ENCODE data around the gene GADD45G. TPM values are rescaled to one million over a fixed set of nuclear protein-coding genes. Genes with fewer than 3 reads are reported as not detected.

Gene GADD45G
- total and polyA plus RNA-seq, 2 experiments from 2014 or later = 12.7 to 24.1 TPM

DNA sequence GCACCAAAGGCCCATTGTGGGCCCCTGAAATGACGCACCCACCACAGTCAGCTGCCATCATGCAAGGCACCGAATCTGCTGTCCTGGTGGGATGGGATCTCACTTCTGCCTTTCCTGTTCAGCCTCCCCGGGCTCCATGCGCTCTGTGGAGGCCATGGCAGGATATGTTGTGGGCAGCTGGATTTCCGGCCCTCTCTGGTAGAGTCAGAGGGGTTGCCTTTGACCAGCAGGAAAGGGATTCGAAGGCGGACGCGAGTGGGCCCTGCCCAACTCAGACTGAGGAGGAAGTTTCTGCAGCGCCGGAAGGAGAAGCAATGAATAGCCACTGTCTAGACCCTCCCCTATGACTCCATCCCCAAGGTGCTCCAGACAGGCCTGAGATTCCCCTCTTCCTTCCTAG lies 35.5 kb downstream of the GADD45G start:
- Histone ChIP-seq H3K27ac (ENCODE audit: low read depth) (no peak overlapping the region), H3K4me3 (no peak overlapping the region), H3K27me3 (ENCODE audit: insufficient read depth) (no peaks in the 10 kb centered on the region), H3K4me1 (ENCODE audit: insufficient read depth) (no peaks in the 10 kb centered on the region), H3K79me2 (replicated peaks; ENCODE audit: insufficient read depth) (no peaks in the 10 kb centered on the region), H4K20me1 (replicated peaks; ENCODE audit: insufficient read depth) (no peaks in the 10 kb centered on the region), H3F3A (replicated peaks; ENCODE audit: low read depth) (no peaks in the 10 kb centered on the region), H3K4me2 (no peak overlapping the region), H2AFZ (no peak overlapping the region), H3K36me3 (ENCODE audit: insufficient read depth) (no peaks in the 10 kb centered on the region), H3K9me2 (ENCODE audit: insufficient read depth) (no peaks in the 10 kb centered on the region)
- H3K27me3 Mint-ChIP-seq (ENCODE audit: insufficient read depth, low read depth, poor library complexity) = peaks cover 14% of the 10 kb centered on the region
- peaks cover 10% of the 10 kb centered on the region; the same call in 2 of the 3 replicates for H3K4me1 Mint-ChIP-seq
- H3K36me3 Mint-ChIP-seq (ENCODE audit: low read depth) = no peaks in the 10 kb centered on the region
- TF ChIP-seq CREB1 (CRISPR knock-in tag; IDR thresholded peaks at IDR 0.05; ENCODE audit: low read depth) = no peak
- TF ChIP-seq, protein P1, sequence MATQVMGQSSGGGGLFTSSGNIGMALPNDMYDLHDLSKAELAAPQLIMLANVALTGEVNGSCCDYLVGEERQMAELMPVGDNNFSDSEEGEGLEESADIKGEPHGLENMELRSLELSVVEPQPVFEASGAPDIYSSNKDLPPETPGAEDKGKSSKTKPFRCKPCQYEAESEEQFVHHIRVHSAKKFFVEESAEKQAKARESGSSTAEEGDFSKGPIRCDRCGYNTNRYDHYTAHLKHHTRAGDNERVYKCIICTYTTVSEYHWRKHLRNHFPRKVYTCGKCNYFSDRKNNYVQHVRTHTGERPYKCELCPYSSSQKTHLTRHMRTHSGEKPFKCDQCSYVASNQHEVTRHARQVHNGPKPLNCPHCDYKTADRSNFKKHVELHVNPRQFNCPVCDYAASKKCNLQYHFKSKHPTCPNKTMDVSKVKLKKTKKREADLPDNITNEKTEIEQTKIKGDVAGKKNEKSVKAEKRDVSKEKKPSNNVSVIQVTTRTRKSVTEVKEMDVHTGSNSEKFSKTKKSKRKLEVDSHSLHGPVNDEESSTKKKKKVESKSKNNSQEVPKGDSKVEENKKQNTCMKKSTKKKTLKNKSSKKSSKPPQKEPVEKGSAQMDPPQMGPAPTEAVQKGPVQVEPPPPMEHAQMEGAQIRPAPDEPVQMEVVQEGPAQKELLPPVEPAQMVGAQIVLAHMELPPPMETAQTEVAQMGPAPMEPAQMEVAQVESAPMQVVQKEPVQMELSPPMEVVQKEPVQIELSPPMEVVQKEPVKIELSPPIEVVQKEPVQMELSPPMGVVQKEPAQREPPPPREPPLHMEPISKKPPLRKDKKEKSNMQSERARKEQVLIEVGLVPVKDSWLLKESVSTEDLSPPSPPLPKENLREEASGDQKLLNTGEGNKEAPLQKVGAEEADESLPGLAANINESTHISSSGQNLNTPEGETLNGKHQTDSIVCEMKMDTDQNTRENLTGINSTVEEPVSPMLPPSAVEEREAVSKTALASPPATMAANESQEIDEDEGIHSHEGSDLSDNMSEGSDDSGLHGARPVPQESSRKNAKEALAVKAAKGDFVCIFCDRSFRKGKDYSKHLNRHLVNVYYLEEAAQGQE (IDR thresholded peaks at IDR 0.05; ENCODE audit: unreplicated experiment) = no peak
- TF ChIP-seq, protein P2, sequence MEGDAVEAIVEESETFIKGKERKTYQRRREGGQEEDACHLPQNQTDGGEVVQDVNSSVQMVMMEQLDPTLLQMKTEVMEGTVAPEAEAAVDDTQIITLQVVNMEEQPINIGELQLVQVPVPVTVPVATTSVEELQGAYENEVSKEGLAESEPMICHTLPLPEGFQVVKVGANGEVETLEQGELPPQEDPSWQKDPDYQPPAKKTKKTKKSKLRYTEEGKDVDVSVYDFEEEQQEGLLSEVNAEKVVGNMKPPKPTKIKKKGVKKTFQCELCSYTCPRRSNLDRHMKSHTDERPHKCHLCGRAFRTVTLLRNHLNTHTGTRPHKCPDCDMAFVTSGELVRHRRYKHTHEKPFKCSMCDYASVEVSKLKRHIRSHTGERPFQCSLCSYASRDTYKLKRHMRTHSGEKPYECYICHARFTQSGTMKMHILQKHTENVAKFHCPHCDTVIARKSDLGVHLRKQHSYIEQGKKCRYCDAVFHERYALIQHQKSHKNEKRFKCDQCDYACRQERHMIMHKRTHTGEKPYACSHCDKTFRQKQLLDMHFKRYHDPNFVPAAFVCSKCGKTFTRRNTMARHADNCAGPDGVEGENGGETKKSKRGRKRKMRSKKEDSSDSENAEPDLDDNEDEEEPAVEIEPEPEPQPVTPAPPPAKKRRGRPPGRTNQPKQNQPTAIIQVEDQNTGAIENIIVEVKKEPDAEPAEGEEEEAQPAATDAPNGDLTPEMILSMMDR (conservative IDR thresholded peaks at IDR 0.05; ENCODE audit: low read depth in 2 of 2) = no peak
- no peak for TF ChIP-seq ZNF114 (CRISPR knock-in tag; IDR thresholded peaks at IDR 0.05)
- TF ChIP-seq POLR2AphosphoS5 (IDR thresholded peaks at IDR 0.05; ENCODE audit: low read depth) = no peak
- TF ChIP-seq ZNF331 (CRISPR knock-in tag; IDR thresholded peaks at IDR 0.05; ENCODE audit: low read depth) = no peak
- no peak for TF ChIP-seq STAT1 (IDR thresholded peaks at IDR 0.05; ENCODE audit: unreplicated experiment)
- TF ChIP-seq JUNB (IDR thresholded peaks at IDR 0.05; ENCODE audit: unreplicated experiment) = no peak
- no peak for TF ChIP-seq NANOG (IDR thresholded peaks at IDR 0.05; ENCODE audit: borderline replicate concordance)
- TF ChIP-seq, protein P3, sequence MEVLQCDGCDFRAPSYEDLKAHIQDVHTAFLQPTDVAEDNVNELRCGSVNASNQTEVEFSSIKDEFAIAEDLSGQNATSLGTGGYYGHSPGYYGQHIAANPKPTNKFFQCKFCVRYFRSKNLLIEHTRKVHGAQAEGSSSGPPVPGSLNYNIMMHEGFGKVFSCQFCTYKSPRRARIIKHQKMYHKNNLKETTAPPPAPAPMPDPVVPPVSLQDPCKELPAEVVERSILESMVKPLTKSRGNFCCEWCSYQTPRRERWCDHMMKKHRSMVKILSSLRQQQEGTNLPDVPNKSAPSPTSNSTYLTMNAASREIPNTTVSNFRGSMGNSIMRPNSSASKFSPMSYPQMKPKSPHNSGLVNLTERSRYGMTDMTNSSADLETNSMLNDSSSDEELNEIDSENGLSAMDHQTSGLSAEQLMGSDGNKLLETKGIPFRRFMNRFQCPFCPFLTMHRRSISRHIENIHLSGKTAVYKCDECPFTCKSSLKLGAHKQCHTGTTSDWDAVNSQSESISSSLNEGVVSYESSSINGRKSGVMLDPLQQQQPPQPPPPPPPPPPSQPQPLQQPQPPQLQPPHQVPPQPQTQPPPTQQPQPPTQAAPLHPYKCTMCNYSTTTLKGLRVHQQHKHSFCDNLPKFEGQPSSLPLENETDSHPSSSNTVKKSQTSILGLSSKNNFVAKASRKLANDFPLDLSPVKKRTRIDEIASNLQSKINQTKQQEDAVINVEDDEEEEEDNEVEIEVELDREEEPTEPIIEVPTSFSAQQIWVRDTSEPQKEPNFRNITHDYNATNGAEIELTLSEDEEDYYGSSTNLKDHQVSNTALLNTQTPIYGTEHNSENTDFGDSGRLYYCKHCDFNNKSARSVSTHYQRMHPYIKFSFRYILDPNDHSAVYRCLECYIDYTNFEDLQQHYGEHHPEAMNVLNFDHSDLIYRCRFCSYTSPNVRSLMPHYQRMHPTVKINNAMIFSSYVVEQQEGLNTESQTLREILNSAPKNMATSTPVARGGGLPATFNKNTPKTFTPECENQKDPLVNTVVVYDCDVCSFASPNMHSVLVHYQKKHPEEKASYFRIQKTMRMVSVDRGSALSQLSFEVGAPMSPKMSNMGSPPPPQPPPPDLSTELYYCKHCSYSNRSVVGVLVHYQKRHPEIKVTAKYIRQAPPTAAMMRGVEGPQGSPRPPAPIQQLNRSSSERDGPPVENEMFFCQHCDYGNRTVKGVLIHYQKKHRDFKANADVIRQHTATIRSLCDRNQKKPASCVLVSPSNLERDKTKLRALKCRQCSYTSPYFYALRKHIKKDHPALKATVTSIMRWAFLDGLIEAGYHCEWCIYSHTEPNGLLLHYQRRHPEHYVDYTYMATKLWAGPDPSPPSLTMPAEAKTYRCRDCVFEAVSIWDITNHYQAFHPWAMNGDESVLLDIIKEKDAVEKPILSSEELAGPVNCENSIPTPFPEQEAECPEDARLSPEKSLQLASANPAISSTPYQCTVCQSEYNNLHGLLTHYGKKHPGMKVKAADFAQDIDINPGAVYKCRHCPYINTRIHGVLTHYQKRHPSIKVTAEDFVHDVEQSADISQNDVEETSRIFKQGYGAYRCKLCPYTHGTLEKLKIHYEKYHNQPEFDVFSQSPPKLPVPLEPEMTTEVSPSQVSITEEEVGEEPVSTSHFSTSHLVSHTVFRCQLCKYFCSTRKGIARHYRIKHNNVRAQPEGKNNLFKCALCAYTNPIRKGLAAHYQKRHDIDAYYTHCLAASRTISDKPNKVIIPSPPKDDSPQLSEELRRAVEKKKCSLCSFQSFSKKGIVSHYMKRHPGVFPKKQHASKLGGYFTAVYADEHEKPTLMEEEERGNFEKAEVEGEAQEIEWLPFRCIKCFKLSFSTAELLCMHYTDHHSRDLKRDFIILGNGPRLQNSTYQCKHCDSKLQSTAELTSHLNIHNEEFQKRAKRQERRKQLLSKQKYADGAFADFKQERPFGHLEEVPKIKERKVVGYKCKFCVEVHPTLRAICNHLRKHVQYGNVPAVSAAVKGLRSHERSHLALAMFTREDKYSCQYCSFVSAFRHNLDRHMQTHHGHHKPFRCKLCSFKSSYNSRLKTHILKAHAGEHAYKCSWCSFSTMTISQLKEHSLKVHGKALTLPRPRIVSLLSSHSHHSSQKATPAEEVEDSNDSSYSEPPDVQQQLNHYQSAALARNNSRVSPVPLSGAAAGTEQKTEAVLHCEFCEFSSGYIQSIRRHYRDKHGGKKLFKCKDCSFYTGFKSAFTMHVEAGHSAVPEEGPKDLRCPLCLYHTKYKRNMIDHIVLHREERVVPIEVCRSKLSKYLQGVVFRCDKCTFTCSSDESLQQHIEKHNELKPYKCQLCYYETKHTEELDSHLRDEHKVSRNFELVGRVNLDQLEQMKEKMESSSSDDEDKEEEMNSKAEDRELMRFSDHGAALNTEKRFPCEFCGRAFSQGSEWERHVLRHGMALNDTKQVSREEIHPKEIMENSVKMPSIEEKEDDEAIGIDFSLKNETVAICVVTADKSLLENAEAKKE (CRISPR knock-in tag; IDR thresholded peaks at IDR 0.05) = no peak
- no peak for TF ChIP-seq EZH2 (IDR thresholded peaks at IDR 0.05; ENCODE audit: low read depth, unreplicated experiment)
- TF ChIP-seq, protein P4, sequence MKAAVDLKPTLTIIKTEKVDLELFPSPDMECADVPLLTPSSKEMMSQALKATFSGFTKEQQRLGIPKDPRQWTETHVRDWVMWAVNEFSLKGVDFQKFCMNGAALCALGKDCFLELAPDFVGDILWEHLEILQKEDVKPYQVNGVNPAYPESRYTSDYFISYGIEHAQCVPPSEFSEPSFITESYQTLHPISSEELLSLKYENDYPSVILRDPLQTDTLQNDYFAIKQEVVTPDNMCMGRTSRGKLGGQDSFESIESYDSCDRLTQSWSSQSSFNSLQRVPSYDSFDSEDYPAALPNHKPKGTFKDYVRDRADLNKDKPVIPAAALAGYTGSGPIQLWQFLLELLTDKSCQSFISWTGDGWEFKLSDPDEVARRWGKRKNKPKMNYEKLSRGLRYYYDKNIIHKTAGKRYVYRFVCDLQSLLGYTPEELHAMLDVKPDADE (IDR thresholded peaks at IDR 0.05) = no peak
- no peak for TF ChIP-seq EZH2phosphoT487 (IDR thresholded peaks at IDR 0.05; ENCODE audit: unreplicated experiment)
- no peak overlapping the region for H3K4me3 Mint-ChIP-seq
- no peak for DNase-seq (ENCODE audit: low spot score)
- no peaks in the 10 kb centered on the region for H3K9me3 Mint-ChIP-seq
- no peak overlapping the region for H3K27ac Mint-ChIP-seq
- no peak for ATAC-seq
